MCF 10A (cell line): ENCODE measurements around the gene PEBP1. TPM values are rescaled to one million over a fixed set of nuclear protein-coding genes. Genes with fewer than 3 reads are reported as not detected.

ENCODE experiments used
- BruUV-seq: library from RNA; stranded (reverse); fragments of 400-500 nt; replicated peaks from 2 replicates; lab custom pipeline; 2021; lab: Mats Ljungman, UMichigan
- CTCF ChIA-PET: fragments of 300-600 bp; sonication (Branson Sonifier 250); formaldehyde crosslinking; extraction: SDS; loops from one replicate; lab custom pipeline; 2021; ENCODE audit warnings: antibody characterized with exemption, inconsistent platforms; lab: Yijun Ruan, JAX
- POLR2A ChIA-PET: fragments of 300-600, 350-650 bp; sonication (Branson Sonifier 250); formaldehyde crosslinking; extraction: SDS; loops from one replicate; lab custom pipeline; 2020; ENCODE audit warnings: antibody characterized with exemption, inconsistent platforms; lab: Yijun Ruan, JAX
- DNase-seq: peaks from one replicate; pipeline ENCODE4 v3.0.0-alpha.2; 2018; ENCODE audit not compliant: unreplicated experiment
- H3K27ac Mint-ChIP-seq: one replicate; pipeline ENCODE4 v1.8.0; 2022; ENCODE audit warnings: mild to moderate bottlenecking, low read depth, mixed read lengths; ENCODE audit not compliant: unreplicated experiment
- H3K27me3 Mint-ChIP-seq: one replicate; pipeline ENCODE4 v1.8.0; 2022; ENCODE audit warnings: mixed read lengths; ENCODE audit not compliant: insufficient read depth, unreplicated experiment
- H3K36me3 Mint-ChIP-seq: one replicate; pipeline ENCODE4 v1.8.0; 2022; ENCODE audit warnings: mild to moderate bottlenecking, moderate library complexity, mixed read lengths; ENCODE audit not compliant: insufficient read depth, unreplicated experiment
- H3K4me1 Mint-ChIP-seq: one replicate; pipeline ENCODE4 v1.8.0; 2022; ENCODE audit warnings: mixed read lengths; ENCODE audit not compliant: insufficient read depth, unreplicated experiment
- H3K4me3 Mint-ChIP-seq: one replicate; pipeline ENCODE4 v1.8.0; 2022; ENCODE audit warnings: mild to moderate bottlenecking, moderate library complexity, mixed read lengths; ENCODE audit not compliant: unreplicated experiment
- H3K9me3 Mint-ChIP-seq: one replicate; pipeline ENCODE4 v1.8.0; 2022; ENCODE audit warnings: mixed read lengths; ENCODE audit not compliant: unreplicated experiment
- intact Hi-C: fragments of 100-400 bp; cut with micrococcal nuclease; formaldehyde crosslinking; loops from 2 replicates; pipeline ENCODE4 v1.14.1; 2022
- total RNA-seq: library from RNA; stranded (reverse); gene quantifications from 2 replicates; pipeline ENCODE4 v1.2.3, GENCODE V29; 2022
- TF ChIP-seq, protein P1 (sequence below): fragments of 200-600 bp; IDR thresholded peaks from one replicate; pipeline ENCODE4 v1.8.0; 2022; ENCODE audit warnings: antibody characterized with exemption, mild to moderate bottlenecking; ENCODE audit not compliant: unreplicated experiment

The PEBP1 gene
- total RNA-seq, 1 experiment from 2014 or later, result 117 TPM

DNA sequence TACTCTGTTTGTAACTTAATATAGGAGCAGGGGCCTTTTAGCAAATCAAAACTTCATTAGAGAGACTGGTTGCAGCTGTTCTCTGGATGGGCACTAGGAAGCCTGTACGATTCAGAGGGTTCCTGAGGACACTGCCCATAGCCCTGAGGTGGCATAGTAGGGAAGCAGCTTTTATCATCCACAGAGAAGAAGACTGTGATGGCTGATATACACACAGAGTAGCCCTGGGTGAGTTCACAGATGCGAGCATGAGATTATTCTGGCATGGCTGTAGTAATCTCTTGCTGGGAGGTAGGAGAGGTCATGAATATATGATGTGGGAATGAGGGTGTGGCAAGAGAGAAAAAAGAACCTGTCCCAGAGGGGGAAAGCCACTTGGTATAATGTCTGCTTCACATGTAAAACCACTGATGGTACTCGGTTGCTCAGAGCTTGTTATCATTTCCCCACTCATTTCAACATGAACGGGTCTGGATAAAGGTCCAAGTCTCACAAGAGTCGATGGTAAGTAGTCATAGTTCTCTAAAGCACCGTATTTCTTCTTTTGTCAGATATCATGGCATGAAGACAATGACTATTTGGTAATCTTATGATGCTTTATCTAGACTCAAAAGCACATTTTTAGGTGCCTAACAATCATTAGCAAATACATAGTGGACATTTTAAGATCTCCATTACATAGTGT lies 52.0 kb downstream of the PEBP1 start:
- Mint-ChIP-seq H3K4me3 (no peak overlapping the region), H3K4me1 (peaks cover 26% of the 10 kb centered on the region), H3K36me3 (no peaks in the 10 kb centered on the region), H3K27me3 (no peaks in the 10 kb centered on the region), H3K27ac (no peak overlapping the region), H3K9me3 (no peaks in the 10 kb centered on the region)
- intact Hi-C loops, result loop anchor here (5.0 to 10.0 kb wide), 3 partner anchors 119 to 1357 kb away; no protein-coding TSS in a partner anchor
- POLR2A ChIA-PET, result interaction anchor here (0.7 kb wide), 2 partner anchors 185 to 224 kb away, joined by 3 to 5 read pairs; partner anchors contain the start of gene TAOK3
- no TSS peak for BruUV-seq
- CTCF ChIA-PET, result interaction anchor here (1.5 kb wide), 1 partner anchor 188 kb away, joined by 12 read pairs; the partner anchor contains the start of gene SUDS3
- TF ChIP-seq, protein P1, sequence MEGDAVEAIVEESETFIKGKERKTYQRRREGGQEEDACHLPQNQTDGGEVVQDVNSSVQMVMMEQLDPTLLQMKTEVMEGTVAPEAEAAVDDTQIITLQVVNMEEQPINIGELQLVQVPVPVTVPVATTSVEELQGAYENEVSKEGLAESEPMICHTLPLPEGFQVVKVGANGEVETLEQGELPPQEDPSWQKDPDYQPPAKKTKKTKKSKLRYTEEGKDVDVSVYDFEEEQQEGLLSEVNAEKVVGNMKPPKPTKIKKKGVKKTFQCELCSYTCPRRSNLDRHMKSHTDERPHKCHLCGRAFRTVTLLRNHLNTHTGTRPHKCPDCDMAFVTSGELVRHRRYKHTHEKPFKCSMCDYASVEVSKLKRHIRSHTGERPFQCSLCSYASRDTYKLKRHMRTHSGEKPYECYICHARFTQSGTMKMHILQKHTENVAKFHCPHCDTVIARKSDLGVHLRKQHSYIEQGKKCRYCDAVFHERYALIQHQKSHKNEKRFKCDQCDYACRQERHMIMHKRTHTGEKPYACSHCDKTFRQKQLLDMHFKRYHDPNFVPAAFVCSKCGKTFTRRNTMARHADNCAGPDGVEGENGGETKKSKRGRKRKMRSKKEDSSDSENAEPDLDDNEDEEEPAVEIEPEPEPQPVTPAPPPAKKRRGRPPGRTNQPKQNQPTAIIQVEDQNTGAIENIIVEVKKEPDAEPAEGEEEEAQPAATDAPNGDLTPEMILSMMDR, result no peak
- DNase-seq, result no peak

DNA sequence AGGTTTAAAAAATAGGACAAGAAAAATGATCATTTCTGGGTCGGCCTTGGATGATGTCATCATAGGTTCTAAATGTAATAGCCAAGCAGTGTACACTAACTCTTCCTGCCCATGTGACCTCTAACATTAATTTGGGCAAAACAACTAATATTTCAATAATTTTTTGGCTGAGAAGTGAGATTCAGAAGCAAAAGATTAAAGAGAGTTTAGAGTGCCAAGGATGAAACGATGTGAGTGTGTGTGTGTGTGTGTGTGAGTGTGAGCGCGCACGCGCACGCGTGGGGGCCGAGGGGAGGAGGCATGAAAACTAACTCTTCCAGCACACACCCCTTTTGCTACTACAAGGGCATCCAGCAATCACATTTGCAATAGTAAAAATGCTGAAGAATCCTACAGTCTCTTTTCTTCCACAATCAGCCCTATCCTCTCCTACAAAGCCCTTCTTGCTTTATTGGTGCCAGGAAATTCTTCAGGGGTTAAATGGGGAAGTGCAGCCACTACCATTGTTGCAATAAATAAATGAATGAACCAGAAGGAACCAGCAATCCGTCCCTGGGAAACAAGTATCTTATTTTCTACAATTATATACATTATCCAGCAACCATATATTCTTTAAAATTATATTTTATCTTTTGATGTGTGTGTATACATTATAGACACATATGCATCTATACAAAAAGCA lies 52.9 kb downstream of the PEBP1 start:
- no peak overlapping the region for H3K4me3 Mint-ChIP-seq
- ChIA-PET CTCF (interaction anchor here (1.1 to 2.5 kb wide), 2 partner anchors 23 to 187 kb away, joined by 3 to 12 read pairs; partner anchors contain the start of gene SUDS3), POLR2A (no interaction called here)
- intact Hi-C loops, result loop anchor here (5.0 to 10.0 kb wide), 3 partner anchors 118 to 1356 kb away; no protein-coding TSS in a partner anchor
- DNase-seq, result no peak
- peak overlapping the region; percentile 63 for H3K27ac Mint-ChIP-seq
- no peaks in the 10 kb centered on the region for H3K9me3 Mint-ChIP-seq
- no peaks in the 10 kb centered on the region for H3K27me3 Mint-ChIP-seq
- no TSS peak for BruUV-seq
- TF ChIP-seq, protein P1, result no peak
- H3K4me1 Mint-ChIP-seq, result peaks cover 24% of the 10 kb centered on the region
- no peaks in the 10 kb centered on the region for H3K36me3 Mint-ChIP-seq

DNA sequence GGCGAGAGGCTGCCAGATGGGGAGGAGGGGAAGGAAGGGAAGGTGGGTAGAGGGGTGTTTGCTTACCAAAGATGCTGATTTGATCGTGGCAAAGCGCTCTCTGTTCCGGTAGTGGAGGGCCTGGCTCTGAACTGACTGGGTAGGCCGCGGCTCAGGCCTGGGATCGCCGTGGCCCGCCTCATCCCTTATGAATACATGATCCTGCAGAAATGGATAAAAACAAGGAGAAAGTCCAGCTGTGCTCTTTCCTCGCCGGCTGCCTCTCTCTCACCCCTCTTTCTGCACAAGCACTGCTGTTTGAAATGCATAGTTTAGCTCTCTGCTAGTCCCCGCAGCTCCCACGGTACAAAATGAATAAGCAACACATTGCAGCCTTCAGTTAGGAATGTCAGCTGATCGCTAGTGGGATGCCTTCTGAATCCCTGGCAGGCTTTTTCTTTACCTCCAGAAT lies 53.8 kb downstream of the PEBP1 start:
- BruUV-seq, result no TSS peak
- H3K9me3 Mint-ChIP-seq, result no peaks in the 10 kb centered on the region
- H3K36me3 Mint-ChIP-seq, result no peaks in the 10 kb centered on the region
- ChIA-PET POLR2A (no interaction called here), CTCF (interaction anchor here (1.1 to 2.5 kb wide), 3 partner anchors 9 to 186 kb away, joined by 3 to 12 read pairs (median 5); partner anchors contain the start of gene SUDS3)
- peaks cover 24% of the 10 kb centered on the region for H3K4me1 Mint-ChIP-seq
- H3K4me3 Mint-ChIP-seq, result no peak overlapping the region
- H3K27me3 Mint-ChIP-seq, result no peaks in the 10 kb centered on the region
- no peak for DNase-seq
- intact Hi-C loops, result loop anchor here (5.0 to 10.0 kb wide), 3 partner anchors 118 to 1355 kb away; no protein-coding TSS in a partner anchor
- peak overlapping the region; percentile 63 for H3K27ac Mint-ChIP-seq
- TF ChIP-seq, protein P1, result no peak

DNA sequence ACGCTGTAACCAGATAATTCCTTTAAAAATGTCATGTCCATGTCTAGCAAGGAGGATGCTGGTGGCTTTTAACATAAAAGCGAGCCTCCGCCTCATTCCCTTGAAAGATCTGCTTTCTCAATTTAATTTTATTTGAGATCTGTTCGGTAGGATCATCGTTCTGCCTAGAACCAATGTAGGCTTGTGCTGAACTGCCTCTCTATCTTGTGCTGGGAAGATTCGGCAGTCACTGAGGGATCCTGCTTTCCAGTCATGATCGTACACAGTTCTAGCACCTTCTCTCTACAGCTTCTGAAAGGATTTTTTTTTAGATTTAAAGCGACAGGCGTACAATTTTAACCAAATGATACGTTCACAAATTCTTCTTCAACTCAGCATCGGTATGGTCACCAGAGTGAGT lies 54.3 kb downstream of the PEBP1 start:
- H3K4me1 Mint-ChIP-seq, result peaks cover 24% of the 10 kb centered on the region
- intact Hi-C loops, result no loop called here
- TF ChIP-seq, protein P1, result no peak
- no peaks in the 10 kb centered on the region for H3K27me3 Mint-ChIP-seq
- peak overlapping the region; percentile 53 for H3K4me3 Mint-ChIP-seq
- BruUV-seq, result no TSS peak
- POLR2A ChIA-PET, result no interaction called here
- CTCF ChIA-PET, result interaction anchor here (1.2 to 2.5 kb wide), 2 partner anchors 9 to 186 kb away, joined by 5 to 12 read pairs; partner anchors contain the start of gene SUDS3
- H3K36me3 Mint-ChIP-seq, result no peaks in the 10 kb centered on the region
- peak overlapping the region; percentile 9 for H3K27ac Mint-ChIP-seq
- no peaks in the 10 kb centered on the region for H3K9me3 Mint-ChIP-seq
- DNase-seq, result no peak
